ENCODE results near the gene MAFG.
"Not testable (repeated sequence)": the region's sequence is repeated elsewhere in the genome, so short reads cannot be mapped to it uniquely, and the experiment has no call there.

The MAFG gene

DNA sequence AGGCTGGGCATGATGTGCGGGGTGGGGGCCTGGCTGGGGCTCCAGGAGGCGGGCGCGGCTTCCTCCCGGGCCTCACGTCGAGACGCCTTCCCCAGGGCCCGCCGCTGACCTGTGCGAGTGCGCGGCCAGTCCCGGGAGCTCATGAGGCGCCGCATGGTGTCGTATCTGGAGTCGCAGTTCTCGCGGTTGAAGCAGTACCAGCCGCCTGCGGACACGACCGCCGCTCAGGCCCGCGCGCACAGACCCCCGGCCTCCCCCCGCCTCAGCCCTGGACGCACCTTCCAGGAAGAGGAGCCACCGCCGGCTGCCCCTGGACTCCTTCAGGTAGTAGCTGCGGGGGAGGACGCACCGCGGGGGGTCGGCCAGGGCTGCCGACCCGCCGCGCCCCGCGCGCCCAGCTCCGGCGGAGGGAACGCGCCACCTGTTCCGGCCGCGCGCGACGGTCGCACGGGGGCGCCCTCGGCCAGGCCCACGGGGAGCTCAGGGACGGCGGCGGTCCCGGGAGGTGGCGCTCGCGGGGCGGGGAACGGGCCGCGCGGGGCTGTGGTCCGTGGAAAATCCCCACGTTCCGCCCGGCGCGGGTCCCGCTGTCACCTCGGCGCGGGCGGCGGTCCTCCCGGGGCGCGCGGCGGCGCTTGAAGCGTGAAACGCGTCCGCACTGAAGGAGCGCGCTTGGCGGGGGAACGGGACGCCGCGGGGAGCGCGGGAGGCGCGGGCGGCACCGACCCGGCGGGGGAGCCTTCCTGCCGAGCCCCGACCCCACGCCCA lies 32.0 kb upstream of the MAFG start:
- DNase-seq, result peak; percentile 84

DNA sequence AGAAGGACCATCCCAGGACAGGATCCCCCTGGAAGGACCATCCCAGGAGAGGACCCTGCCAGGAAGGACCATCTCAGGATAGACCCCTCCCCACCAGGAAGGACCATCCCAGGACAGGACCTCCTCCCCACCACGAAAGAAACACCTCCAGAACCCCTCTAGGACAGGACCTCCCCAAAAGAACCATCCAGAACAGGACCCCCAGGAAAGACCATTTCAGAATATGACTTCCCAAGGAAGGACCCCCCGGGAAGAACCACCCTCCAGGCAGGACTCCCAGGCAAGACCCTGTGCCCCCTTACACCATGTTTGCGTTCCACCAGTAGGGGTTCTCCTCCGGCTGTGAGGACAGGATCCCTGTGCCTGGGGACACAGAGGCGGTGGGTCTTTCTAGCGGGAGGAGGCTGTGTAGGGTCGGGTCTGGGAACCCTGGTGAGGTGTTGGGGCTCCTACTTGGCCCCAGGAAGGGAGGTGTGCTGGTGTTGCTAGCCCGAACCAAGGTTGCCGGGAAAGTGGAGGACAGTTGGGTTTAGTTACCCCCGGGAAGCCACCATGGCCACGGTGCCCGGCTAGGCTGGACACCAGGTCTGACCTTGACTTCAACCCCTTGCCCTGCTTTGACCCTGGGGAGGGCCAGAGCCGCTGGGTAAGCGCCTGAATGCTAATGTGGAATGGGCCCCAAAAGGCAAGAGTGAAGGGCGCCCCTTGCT lies 31.3 kb upstream of the MAFG start:
- DNase-seq, result no peak

DNA sequence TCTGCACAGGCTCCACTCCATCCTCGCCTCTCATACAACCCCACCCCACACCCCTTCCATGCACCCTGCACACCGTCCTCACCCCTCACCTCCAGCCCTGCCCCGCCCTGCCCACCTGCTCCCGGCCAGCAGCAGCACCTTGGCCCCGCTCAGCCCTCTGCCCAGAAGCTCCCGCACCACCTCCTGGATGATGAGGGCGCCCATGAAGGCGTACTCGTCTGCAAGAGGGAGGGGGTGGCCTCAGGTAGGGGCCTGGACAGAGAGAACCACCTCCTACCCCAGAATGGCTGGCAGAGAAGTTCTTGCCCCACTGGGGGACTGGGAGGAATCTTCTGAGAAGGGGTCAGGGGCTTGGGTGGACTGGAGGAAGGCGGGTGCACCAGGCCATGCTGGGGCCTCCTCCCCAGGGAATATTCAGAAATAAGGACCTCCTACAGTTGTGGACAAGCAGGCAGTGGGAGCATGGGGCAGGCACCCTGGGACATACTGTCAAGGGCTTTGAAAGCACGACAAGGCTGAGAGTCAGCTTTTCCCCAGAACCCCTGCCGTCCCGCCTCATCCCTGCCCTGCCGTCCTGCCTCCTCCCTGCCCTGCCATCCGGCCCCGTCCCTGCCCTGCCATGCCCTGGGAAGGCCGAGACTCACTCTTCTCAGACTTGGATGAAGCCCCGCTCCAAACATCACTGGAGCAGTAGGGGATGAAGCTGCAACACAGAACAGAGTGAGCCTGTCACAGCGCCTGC lies 30.3 kb upstream of the MAFG start:
- DNase-seq, result no peak

DNA sequence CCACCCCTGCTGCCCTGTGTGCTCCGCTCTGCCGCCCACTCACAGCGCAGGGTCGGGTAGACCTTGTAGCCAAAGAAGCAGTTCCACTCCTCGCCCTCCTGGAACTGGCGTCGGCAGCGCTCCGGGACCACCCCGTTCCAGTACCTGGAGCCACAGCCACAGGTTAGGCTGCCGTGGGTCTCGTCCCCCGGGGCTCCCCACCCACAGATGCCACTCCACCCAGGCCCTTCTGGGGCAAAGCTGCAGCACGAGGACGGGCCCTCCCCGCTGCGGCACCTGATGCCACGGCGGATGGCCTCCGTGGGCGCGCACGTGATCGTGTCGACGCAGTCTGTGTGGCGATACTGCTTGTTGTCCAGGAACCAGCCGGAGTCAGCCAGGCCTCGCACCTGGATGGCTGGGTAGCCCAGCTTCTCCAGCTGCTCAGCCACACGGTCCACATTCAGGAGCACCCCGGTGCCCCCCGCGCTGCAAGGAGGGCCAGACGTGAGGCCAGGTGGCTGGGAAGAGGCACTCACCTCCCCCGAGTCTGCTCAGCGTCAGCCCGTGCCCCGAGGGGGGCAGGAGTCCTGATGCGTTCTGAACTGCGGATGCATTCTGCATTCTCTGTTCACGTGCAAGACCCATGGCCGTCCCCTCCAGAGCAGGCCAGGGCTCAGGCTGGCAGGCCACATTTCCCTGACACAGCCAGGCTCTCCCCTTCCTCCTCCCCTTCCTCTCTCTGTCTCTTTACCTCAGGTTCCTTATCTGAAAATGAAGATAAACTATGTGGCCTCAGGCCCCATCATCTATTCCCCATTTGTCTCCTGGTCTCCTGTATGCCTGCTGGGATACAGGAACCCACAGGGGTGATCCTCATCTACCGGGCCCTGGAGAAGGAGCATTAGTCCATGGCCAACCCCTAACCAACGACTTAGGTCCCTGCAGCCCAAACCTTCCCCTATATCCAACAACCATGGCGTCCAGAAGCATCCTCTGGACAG lies 29.4 kb upstream of the MAFG start:
- no peak for DNase-seq

DNA sequence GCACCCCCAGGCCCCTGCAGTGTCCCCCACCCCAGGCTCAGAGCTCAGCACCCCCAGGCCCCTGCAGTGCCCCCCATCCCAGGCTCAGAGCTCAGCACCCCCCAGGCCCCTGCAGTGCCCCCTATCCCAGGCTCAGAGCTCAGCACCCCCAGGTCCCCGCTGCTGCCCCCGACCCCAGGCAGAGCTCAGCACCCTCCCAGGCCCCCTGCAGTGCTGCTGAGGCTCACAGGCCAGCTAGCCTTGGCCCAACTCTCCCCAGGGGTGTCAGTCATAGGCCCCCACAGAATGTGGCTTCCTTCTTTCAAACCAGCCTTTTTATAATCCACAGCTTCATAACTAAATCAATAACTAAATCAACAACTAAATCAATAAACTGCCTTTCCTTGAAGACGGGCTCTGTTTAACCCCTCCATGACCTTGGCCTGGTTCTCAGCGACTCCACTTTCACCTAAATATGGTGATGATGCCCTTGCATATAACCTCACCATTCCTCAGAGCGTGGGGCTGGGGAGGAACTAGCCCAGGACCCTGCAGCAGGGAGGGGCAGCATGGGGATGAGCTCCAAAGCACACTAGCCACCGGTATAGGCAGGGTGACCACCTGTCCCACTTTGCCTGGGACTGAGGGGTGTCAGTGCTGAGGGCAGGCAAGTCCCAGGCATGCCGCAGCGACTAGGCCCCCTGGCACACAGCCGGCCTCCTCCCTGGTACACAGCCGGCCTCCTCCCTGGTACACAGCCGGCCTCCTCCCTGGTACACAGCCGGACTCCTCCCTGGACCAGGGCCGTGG lies 28.4 kb upstream of the MAFG start:
- DNase-seq, result no peak

DNA sequence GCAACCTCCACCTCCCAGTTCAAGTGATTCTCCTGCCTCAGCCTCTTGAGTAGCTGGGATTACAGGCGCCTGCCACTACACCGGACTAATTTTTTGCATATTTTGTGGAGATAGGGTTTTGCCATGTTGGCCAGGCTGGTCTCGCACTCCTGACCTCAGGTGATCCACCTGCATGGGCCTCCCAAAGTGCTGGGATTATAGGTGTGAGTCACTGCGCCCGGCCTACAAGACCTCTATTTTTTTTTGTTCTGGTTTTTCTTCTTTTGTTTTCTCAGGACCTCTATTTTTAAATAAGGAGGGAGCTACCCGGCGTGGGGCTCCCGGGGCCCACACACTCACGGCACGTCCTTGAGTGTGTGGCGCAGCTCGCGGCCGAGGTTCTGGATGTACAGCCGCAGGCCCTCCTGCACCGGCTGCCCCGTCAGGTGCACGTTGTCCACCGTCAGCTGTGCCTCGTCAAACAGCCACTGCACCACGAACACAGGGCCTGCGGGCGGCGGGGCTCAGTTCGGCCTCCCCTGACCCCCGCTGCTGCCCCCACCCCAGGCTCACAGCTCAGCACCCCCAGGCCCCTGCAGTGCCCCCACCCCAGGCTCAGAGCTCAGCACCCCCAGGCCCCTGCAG lies 27.6 kb upstream of the MAFG start:
- DNase-seq, result no peak

DNA sequence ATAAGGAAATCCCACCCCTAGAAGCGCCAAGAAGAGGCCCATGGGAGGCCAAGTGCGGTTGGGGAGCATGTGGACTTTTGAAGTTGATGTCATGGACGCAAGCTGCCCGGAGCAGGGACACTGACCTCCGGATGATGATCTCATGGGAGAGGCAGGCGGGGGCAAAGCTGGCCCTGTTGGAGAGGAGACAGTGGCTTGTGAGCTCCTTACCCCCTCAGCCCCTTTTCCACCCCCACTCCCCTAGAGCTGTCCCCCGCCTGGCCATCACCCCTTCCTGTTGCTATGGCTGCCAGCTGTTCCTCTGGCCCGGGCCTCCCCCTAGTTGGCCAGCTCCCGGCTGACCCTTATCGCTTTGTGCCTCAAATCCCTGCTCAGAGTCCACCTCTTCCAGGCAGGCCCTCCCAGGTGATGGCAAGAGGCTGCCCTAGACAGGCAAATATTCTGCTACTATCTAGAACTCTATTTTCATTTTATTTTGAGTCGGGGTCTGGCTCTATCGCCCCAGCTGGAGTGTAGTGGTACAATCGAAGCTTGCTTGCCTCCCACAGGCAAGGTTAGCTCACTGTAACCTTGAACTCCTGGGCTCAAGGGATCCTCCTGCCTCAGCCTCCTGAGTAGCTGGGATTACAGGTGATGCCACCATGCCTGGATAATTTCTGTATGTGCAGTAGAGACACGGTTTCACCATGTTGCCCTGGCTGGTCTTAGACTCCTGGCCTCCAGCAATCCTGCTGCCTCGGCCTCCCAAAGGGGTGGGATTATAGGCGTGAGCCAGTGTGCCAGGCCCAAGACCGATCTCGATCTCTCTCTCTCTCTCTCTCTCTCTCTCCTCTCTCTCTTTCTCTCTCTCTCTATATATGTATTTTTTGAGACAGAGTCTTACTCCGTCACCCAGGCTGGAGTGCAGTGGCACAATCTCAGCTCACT lies 26.9 kb upstream of the MAFG start:
- no peak for DNase-seq

DNA sequence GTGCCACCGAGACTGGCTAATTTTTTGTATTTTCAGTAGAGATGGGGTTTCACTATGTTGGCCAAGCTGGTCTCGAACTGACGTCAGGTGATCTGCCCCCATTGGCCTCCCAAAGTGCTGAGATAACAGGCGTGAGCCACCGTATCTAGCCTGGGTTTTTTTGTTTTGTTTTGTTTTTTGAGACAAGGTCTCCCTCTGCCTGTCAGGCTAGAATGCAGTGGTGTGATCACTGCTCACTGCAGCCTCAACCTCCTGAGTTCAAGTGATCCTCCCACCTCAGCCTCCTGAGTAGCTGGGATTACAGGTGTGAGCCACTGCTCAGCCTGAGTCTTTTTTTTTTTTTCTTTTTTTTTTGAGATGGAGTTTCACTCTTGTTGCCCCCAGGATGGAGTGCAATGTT lies 25.9 kb upstream of the MAFG start:
- not testable (repeated sequence) for DNase-seq

DNA sequence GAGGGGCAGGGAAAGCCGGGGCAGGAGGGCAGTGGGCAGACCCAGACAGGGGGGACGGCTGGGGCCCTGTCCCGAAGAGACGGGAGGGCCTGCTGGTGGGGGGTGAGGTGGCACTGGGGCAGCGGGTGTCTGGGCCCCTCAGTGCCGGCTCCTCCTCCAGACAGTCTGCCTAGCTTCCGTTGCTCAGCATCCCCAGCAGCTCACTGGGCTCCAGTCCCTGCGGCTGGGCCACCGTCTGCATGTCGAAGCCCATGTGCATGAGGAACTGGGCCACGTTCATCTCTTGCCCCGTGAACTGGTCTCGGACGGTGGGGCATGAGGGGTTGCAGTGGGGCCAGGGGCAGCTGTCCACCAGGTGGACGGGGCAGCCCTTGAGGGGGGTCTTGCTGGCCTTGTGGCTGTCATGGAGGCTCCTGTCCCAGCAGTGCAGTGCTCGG lies 25.3 kb upstream of the MAFG start:
- DNase-seq, result no peak

DNA sequence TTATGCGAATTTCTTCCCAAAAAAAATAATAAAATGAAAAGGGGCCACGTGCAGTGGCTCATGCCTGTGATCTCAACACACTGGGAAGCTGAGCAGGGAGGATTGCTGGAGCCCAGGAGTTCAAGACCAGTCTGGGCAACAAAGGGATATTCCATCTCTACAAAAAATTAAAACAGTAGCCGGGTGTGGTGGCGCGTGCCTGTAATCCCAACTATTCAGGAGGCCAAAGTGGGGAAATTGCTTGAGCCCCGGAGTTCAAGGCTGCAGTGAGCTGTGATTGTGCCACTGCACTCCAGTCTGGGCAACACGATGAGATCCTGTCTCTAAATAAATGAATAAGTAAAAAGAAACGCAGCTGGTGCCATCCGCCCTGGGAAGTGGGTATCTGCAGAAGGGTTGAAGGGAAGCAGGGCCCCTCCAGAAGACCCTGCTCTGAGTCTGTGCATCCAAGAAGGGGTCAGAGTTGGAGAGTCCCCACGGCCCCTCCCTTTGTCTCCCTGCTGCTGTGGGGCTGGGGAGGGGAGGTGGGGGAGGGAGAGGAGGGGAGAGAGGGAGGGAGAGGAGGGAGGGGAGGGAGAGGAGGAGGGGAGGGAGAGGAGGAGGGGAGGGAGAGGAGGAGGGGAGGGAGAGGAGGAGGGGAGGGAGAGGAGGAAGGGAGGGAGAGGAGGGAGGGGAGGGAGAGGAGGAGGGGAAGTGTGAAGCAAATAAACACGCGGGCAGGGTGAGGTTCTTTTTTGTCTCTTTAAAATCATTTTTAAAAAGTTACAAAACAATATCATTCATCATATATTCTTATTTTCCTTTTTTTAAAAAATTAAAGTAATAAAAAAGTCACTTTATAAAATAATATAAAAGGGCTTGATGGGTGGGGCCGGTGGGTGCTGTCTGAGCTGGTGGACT lies 24.5 kb upstream of the MAFG start:
- no peak for DNase-seq

DNA sequence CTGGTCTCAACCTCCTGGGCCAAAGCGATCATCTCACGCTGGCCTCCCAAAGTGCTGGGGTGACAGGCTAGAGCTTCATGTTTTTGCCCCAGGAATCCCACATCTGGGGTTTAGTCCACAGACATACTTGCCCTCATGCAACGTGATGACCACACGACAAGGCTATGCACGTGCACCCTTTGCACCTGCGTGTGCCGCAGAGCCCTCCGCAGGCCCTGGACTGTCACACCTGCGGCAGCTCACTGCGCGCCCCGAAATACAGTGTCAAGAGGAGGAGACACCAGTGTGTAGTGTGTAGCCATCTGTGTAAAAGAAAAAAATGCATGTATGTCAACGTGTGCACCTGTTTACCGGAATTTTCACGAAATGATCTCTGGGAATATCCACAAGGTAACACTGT lies 23.0 kb upstream of the MAFG start:
- no peak for DNase-seq

DNA sequence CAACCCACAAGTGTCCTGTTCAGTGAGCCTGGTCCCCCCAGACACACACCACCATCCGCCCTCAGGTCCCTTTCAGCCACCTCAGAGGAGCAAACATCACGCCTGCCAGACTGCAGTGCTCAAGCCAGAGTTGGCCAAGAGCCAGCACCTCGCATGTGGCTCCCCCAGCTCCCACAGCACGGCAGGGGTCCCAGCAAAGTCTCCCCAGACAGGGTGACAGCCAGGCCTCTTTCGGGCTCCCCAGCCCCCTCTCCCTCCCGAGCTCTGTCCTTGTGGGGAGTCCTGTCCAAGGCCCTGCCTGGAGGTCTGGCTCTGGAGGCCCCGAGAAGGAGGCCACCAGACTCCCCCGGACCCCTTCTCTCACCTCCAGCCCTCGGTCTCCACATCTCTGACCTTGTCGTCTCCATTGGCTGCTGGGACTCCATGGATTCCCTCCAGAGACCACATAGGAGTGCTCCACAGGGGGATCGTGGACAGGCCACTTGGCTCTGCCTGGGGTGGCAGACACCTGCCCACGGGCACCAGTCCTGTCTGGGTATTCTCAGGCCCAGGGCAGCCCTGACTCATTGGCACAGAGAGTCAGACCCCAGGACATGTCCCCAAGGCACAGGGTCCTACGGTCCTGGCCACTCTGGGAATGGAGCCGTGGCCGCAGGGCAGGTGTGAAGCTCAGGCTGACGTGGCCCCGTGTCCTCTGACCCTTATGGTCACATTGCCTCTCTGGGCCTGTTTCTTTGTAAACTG lies 21.3 kb upstream of the MAFG start:
- no peak for DNase-seq

DNA sequence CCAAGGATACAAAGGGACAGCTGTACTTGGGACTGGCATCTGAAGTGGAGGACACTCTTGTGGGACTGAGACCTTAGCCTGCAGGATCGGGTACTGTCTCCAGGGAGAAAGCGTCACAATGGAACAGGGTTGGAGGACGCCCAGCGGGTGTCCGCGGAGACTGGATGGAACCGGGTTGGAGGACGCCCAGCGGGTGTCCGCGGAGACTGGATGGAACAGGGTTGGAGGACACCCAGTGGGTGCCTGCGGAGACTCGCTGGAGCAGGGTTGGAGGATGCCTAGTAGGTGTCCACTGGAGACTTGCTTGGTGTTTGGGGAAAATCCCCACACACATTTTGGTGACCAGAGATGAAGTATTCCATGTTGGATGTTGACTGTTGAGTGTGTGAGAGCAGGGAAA lies 19.7 kb upstream of the MAFG start, which contains the start of gene MYADML2:
Gene MYADML2 (minus strand): TSS at position 45 of the 400 bp plus-strand sequence. CDS start 5,492 bp downstream, outside the sequence.
- DNase-seq, result no peak

DNA sequence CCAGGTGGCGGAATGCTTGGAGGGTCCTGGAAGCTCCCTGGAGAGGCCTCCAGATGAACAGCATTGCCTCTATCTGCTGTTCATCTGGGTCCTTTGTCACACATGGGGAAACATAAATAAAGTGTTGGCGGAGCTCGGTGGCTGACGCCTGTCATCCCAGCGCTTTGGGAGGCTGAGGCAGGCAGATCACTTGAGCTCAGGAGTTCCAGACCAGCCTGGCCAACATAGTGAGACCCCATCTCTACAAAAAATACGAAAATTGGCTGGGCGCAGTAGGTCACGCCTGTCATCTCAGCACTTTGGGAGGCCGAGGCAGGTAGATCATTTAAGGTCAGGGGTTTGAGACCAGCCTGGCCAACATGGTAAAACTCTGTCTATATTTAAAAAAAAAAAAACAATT lies 17.3 kb upstream of the MAFG start:
- no peak for DNase-seq

DNA sequence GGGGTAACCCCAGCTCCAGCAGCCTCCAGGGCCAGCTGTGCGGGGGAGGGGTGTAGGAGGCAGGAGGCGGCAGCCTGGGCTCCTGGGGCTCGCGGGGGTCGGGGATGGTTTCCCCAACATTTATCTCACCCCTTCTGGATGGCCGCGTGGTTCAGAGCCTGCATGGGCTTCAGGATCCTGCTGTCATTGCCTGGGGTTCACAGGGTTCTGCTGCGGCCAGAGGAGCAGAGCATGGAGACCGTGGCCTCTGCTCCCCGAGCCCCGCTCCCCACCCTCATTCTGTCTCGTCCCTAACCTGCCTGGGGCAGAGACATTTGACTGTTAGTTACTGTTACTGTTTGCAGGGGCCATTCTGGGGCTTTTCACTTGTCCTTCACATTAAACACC lies 14.6 kb upstream of the MAFG start:
- no peak for DNase-seq

DNA sequence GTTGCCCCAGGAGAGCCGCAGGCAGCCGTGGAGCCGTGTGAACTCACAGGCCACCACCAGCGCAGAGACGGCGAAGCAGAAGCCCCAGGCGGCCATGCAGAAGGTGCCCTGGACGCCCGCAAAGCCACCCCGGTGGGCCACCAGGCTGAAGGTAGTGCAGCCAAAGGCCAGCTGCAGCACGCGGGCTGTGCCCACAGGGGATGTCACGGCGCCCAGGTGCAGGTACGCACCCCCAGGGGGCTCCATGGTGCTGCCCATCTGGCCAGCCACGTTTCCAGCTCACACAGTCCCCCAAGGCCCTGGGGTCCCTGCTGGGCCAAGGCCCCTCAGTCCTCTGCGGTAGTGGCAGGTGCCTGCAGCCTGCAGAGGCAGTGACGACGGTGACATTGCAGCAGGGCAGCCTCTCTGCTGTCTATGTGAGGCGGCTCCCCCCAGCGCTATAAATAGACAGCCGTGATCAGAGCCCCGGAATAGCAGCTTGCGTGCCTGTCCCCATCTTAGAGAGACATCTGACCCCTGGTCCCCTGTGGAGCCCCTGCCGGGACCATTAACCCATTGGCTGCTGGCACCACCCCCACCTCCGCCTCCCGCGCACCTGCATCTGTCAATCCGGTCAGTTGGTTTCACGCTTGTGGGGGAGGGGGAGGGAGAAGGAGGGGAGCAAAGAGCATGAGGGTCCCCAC lies 14.1 kb upstream of the MAFG start:
- no peak for DNase-seq

Data from right kidney (tissue), 1 donor.